Fibroblast of skin of abdomen (primary cell): ENCODE results near the gene CEP131.

Experiments used
- DNase-seq: peaks from one replicate; pipeline ENCODE4 v3.0.0-alpha.2; 2013

CEP131 gene

DNA sequence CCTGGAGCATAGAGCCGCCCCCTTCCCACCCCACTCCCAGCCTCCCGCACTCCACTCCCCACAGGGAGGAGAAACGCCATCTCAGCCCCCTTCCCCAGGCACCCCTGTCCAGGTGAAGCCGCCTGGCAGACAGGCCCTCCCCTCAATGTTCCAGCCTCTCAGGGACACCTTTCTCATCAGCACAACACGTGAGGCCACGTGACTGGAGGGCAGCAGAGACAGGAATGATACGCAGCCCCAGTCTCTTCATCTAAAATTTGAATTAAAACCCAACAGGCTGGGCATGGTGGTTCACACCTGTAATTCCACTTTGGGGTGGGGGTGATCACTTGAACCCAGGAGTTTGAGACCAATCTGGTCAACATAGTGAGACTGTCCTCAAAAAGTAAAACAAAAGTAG lies 36.6 kb downstream of the CEP131 start:
- no peak for DNase-seq

DNA sequence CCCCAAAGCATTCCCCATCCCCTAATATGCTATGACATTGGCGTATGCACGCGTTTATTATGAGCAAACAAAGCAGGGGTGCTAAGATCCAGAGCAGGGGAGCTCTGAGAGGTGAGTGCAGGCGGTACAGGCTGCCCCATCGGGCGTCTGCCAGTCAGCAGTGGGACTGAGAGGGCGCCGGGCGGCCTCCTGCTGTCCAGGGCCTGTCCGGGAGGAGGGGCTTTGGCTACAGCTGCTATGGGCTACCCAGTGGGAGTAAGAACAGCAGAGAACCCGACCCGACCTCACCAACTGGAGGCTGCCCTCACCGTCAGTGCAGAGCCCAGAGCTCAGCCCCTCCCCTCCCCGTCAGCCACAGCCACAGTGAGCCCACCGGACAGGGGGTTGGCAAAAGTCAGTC lies 38.2 kb downstream of the CEP131 start:
- DNase-seq = no peak

DNA sequence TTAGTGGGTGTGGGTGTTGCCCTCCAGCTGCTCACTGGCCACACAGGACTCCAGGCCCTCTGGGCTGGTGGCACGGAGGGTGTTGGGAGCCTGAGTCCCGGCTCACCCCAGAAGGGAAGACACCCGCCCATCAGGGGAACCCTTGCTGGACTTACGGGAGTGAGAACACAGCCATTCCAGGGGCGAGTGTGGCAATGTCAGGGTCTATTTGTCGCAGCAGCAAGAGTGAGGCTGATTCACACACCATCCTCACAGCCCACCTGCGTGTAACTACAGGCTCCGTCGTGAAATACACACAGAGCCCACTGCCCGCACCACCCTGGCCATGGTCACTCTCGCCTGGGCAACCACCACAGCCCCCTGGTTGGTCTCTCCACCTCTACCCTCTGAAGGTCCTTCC lies 39.0 kb downstream of the CEP131 start:
- no peak for DNase-seq

DNA sequence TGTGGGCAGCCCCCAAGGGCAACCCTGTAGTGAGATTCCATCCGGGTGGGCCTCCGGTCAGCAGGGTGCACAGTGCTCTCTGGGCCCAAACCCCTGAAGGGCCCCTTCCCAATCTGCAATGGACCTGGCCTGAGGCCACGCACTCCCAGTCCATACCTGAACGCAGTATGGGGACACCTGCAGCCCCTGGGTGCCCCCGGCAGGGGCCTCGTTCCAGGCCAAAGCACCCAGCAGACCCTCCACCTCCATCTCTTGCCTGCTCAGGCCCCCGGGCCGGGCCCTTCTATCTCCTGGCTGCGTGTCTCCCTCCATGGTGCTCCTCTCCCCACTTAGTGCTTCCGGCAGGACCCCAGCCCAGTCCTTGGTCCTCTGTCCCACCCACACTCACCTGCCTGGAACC lies 39.4 kb downstream of the CEP131 start:
- DNase-seq = no peak

DNA sequence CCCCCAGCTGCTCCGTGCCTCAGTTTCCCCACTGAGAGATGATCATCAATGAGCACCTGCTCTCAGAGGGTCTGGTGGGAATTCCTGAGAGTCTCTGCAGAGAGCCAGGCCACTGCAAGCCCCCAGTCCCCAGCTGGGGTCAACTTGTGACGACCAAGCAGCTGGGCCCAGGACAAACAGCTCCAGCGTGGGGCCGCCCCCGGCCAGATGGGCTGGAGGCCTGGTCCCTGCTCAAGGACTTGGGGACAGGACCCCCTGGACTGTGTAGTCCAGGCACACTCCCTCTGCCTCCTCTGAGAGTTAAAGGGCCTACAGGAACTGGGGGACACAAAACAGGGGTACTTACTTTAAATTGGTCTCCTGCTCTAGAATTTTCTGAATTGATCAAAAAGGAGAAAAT lies 40.2 kb downstream of the CEP131 start:
- no peak for DNase-seq

DNA sequence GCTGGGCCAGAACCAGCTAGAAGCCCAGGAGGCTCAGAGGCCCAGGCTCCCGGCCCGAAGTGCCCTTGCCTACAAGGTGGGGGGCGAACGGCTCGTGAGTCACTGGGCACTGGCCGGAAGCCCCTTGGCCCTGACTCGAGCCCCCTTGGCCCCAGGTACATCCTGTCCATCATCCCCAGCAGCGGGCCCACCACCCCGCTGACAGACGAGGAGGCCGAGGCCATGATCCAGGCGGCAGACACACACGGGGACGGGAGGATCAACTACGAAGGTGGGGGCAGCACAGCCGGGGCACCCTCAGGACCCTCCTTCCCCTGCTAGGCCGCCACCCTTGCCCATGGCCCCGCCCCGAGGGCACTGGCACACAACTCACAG lies 41.0 kb downstream of the CEP131 start:
- DNase-seq = no peak

DNA sequence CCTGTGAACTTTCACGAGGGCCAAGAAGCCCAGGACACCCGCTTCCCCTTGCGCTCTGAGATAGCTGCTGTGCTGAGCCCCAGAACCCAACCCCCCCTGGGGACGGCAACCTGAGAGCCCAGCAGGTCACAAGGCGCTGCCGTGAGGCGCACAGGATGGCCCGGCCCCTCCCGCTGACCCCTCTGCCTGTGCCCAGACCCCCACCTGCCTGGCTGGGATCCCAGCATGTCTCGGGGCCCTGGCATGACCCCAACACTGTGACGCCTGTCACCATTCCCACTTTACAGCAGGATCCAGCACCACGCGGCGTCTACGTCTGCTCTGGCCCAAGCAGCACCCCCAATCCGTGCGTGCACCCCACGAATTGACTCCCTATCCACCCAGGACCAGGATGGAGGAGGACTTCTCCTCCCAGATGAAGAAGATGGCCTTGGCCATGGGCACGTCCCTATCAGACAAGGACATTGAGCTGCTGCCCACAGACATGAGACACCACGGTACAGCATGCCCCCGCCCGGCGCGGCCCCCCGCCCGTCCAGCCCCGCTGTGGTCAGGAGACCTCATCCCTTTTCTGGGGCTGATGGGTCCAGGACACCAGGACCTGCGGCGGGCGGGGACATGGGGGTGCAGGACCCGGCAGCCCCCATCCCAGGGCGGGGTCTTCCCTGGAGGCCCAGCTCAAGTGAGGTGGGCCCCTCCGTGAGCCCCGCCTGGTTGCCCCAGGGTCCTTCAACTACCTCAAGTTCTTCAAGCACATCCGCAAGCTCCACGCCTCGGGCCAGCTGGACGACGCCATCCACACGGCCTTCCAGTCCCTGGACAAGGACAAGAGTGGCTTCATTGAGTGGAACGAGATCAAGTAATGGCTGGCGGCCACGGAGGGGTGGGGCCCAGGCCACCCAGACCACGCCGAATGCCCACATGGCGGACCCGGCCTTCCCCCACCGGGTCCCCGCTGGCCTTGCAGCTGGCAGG lies 41.6 kb downstream of the CEP131 start:
- no peak for DNase-seq

DNA sequence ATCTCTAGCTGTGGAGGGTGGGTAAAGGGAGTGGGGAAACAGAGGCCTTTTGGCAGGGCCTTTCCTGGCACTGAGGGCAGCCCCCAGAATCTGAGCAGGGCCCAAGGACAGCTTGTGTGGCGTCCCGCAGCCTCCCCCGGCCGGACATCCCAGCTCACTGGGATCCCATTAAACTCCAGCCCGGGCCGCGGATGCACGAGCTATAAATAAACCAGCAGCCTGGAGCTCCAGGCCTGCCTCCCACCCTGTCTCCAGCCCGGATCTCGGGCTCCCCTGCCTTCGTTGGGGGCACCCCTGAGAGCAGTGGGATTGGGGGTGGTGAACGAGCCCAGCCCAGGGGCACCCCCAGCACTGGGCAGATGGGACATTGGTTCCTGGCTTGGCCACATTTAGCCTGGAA lies 42.9 kb downstream of the CEP131 start:
- DNase-seq = no peak

DNA sequence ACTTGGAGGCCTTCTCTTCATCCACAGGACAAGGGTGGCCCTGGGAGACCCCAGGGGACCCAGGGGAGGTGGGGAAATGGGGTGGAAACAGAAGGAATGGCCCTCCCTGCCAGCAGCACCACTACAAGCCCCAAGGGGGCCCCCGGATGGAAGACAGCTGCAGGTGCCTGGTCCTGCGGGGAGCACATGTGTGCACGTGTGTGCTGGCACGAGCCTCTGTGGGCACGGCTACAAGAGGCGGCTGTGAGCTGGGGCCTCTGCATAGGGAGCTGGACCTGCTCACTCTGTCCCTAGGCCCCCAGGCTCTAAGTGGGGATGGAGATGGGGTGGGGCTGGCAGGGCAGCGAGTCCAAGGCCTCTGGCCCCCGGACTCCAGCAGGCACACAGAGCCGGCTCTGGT lies 43.5 kb downstream of the CEP131 start:
- DNase-seq = no peak

DNA sequence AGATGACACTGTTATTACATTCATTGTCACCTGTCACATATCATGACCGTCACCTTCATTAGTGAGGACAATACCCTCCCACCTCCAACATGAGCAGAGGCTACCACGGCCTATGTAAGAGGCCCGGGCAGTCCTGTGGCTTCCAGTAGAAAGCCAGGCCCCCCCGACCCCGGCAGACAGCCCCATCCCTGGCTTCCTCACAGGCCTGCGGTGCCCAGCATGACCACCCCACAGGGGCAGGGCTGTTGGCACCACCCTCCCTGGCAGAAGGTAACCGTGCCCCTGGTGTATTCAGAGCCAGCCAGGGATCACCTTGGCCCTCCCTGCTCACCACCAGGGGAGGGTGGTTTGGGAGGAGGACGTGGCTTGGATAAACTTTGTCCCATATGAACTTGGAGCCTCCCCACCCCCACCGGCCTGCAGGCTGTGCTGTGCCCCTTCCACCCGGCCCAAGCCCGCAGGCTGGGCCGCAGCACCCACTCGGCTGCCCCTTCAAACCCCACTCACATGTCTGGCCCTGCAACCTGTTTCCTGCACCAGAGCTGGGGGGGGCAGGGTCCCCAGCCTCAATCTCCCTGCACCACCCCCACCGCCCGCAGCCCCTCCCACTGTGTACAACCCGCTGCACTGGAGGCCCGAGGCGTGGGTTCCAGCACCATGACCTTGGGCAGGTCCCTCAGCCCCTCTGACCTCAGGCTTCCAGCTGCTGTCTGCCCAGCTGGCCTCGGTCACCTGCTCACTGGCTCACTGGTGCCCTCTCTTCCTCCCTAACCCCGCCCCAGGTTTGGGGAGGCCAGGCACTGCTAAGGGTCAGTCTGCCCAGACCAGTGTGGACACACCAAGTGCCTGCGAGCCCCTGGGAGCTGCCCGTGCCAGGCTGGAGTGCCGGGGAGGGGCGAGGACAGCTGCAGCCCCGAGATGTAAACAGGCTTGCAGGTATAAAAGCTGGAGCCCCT lies 44.4 kb downstream of the CEP131 start:
- no peak for DNase-seq

DNA sequence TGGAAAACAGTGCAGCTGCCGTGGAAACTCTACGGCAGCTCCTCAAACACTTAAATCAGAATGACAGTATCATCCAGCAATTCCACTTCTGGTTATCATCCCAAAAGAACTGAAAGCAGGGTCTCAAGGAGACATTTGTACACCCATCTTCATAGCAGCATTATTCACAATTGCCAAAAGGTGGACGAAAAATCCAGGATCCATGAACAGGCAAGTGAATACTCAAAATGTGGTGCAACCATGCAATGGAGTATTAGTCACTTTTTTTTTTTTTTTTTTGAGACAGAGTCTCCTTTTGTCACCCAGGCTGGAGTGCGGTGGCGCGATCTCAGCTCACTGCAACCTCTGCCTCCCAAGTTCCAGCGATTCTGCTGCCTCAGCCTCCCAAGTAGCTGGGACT lies 46.1 kb downstream of the CEP131 start:
- DNase-seq = no peak

DNA sequence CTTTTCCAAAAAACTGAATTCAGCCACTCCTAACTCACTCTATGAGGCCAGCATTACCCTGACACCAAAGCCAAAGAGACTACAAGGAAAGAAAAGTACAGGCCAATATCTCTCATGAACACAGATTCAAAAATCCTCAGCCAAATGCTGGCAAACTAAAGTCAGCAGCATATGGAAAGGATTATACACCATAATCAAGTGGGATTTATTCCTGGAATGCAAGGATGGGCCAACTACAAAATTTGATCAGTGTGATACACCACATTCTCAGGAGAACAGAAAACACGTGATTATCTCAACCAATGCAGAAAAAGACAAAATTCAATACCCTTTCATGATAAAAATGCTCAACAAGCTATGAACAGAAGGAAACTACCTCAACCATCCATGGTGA lies 49.0 kb downstream of the CEP131 start:
- DNase-seq = peak; percentile 30

DNA sequence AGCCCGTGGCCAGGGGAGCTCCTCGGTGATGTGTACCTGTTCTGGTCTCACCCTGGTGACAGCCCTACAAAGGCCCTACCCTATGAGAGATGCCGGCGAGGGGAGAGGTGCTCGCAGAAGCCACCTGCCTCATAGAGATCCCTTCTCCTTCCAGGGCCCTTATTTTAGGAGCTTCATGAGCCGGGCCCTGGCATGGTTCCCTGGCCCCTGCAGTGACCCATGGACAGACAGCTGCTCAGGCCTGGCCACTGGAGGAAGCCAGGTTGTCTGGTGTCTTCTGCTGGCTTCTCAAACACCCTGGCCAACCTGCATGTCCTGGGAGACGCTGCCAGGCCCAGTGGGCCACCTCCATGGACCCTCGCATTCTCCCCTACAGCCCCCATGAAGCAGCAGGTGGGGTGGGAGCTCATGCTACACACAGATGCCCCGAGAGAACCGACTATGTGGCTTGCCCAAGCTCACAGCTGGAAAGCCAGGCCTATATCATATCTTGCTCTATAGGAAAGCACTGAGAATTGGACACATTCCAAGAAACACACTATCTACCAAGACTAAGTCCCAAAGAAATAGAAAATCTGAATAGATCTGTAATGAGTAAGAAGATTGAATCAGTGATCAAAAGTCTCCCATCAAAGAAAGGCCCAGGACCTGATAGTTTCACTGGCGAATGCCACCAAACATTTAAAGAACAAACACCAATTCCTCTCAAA lies 49.6 kb downstream of the CEP131 start:
- DNase-seq = no peak

DNA sequence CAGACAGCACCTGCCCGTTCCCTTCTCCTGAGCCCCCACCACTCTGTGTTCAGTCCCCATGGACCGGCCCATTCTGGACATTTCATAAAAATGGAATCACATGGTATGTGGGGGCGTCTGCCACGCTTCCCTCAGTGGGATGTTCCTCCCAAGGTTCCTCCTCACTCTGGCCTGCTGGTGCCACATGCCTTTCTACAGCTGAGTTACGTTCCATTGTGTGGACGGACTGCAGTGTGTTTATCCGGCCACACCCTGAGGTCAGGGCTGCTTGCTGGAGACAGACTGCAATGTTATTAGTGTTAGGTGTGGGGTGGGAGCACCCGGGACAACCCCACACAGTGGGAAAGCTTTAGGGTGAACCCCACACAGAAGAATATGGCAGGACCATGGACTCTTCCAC lies 50.8 kb downstream of the CEP131 start:
- no peak for DNase-seq

DNA sequence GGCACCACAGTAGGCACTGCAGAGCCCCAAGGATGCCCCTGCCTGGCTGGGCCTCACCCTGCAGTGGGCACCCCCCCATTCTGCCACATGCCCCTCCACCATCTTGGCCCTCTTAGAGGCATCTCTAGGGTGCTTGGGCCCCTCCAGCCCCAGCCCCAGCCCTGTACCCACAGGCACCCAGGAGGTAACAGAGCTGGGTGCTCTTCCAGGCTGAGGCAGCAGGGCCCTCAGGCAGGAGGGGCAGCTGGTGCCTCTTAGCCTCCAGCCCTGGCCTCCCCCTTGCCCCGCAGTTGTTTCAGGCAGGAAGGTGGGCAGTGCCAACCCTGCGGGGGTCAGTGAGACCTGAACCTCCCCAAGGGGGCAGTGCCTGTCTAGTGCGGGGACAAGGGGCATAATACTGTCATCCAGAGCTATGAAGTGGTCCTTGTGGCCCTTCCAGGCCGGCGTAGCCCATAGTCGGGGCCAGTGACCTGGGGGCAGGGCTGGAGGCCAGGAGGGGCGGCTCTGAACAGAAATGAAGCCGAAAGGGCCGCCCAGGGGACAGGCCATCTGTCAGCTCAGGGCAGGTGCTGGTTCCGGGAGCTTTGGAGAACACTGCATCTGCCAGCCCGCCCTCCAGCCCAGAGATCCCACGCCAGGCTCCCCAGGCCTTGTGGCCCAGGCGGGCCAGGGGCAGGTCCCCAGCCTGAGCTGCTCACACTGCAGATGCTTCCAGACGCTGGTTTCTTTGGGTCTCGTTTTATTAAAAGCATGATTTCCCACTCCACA lies 51.9 kb downstream of the CEP131 start:
- DNase-seq = no peak

DNA sequence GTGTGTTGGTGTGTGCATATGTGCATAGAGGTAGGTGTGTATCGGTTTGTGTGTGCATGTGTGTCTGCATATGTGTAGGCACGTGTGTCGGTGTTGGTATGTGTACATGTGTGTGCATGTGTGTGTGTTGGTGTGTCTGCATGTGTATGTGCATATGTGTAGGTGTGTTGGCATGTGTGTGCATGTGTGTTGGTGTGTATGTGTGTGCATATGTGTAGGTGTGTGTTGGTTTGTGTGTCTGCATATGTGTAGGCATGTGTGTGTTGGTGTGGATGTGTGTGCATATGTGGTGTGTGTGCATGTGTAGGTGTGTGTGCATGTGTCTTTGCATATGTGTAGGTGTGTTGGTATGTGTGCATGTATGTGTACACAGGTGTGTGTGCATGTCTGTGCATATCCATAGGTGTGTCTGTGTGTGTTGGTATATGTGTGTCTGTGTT lies 52.9 kb downstream of the CEP131 start:
- DNase-seq = no peak

DNA sequence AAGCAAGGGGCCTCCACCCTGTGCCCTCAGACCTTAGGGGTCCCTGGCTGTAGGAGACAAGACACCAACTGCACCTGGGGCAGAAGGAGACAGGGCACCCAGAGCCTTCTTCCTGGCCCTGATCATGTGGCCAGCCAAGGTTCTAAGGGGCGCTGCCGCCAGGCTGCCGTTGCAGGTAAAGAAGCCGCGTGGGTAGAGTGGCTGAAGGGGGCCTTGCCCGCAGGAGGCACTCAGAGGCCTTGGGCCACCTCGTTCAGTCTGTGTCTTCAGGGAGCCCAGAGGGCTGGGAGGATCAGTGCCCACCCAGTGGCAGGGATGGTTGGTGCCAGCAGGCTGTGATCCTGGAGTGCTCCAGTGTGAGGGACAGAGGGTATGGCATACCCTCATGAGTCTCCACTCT lies 55.1 kb downstream of the CEP131 start:
- DNase-seq = no peak

DNA sequence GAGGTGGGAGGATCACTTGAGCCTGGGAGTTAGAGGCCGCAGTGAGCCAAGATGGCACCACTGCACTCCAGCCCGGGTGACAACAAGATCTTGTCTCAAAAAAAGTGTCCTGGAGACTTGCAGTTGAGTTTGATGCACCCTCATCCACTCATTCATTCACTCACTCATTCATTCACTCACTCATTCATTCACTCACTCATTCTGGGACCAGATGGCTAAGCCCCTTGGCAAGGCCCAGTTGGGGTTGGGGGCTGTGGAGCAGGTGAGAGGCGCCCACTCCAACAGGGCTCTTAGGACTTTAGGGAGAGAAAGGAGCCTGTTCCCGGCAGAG lies 55.6 kb downstream of the CEP131 start:
- DNase-seq = no peak

DNA sequence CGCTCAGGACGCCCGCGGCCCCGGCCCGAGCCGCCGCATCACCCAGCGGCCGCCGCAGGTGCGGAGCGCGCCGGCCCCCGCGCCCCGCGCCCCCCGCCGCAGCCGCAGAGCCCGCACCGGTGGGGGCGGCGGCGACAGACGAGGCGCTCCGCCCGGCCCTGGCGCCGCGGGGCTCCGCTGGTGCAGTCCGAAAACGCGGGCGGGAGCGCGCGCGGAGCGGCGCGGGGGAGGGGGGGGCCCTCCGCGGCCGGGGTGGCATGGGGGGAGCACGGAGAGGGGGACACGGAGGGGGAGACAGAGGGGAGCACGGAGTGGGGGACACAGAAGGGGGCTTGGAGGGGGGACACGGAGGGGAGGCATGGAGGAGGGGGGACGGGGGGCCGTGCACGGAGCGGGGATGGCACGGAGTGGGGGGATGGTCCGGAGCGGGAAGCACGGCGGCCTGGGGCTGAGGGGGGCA lies 56.7 kb downstream of the CEP131 start, which contains the start of gene AATK:
Gene AATK, minus strand, starts transcription at position 189 of the 460 bp plus-strand sequence. CDS start 229 bp downstream, outside the sequence.
- no peak for DNase-seq

DNA sequence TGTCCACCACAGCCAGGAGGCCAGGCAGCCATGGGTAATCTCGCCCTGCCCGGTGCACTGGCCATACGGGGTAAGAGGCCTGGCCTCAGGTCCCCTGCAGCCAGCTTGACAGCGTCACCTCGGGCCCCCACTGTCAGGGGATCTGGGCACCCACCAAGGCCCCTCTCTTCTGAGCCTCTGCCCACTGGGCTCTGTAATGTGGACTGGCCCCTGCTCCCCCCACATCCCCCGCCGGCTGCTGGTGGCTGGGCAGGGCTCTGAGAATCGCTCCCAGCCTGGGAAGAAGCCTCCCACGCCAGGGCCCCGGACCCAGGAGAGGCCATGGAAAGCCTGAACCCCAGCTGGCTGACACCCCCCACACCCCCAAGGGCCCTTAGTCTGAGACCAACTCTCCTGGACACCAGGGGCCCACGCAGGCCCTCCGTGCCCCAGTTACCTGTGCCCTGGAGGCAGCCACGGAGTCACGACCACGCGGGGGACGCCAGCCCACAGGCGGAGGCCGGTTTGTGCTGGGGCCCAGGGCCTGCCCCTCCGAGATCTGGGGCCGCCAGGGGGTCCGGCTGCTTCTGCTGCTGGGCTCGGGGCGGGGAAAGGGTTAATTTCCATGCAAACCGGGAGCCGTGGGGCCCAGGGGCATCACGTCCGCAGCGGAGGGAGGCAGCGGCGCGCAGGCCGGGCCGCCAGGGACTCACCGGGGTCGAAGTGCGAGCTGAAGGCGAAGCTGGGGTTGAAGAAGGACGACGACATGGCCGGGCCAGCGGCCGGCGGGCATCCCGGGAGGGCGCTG lies 57.3 kb downstream of the CEP131 start, which contains the start of gene PVALEF:
Gene PVALEF, plus strand, starts transcription at position 262 of the 787 bp plus-strand sequence. CDS start 15,720 bp downstream, outside the sequence.
- no peak for DNase-seq
